GM12878 (cell line): Measurements from ENCODE around the gene KIRREL2. TPM values are rescaled to one million over a fixed set of nuclear protein-coding genes. Genes with fewer than 3 reads are reported as not detected.

Source experiments
- ATAC-seq: fragments of 200-7000 bp; cut with Tn5 transposase; 3 replicates; pipeline ENCODE4 v1.9.1; 2020; ENCODE audit warnings: mild to moderate bottlenecking, moderate library complexity
- BruUV-seq: library from RNA; stranded (reverse); fragments of 400-500 nt; replicated peaks from 2 replicates; lab custom pipeline; 2021; lab: Mats Ljungman, UMichigan
- CTCF ChIA-PET: fragments of 300-600 bp; sonication (Branson Sonifier 250); formaldehyde crosslinking; extraction: SDS; loops from one replicate; lab custom pipeline; 2021; ENCODE audit warnings: inconsistent platforms; lab: Yijun Ruan, JAX
- POLR2A ChIA-PET: fragments of 350-600 bp; formaldehyde crosslinking; extraction: SDS; loops from one replicate; lab custom pipeline; 2021; ENCODE audit warnings: inconsistent platforms; lab: Charles Lee
- RAD21 ChIA-PET: fragments of 300-600 bp; sonication (Branson Sonifier 250); formaldehyde crosslinking; loops from one replicate; lab custom pipeline; 2023; ENCODE audit warnings: antibody characterized with exemption; ENCODE audit not compliant: unreplicated experiment; lab: Charles Lee
- SMC1A ChIA-PET: fragments of 300-600 bp; sonication (Branson Sonifier 250); formaldehyde crosslinking; loops from one replicate; lab custom pipeline; 2023; ENCODE audit not compliant: unreplicated experiment, uncharacterized antibody; lab: Charles Lee
- DNase-seq: peaks from one replicate; pipeline ENCODE4 v3.0.0-alpha.2; 2011; ENCODE audit warnings: low read depth, low spot score
- FAIRE-seq: peaks from 3 replicates; lab custom pipeline; 2011; peaks lifted over from hg19 to GRCh38; lab: Jason Lieb, UNC
- H2AFZ ChIP-seq: 2 replicates; pipeline ENCODE4 v1.6.0; 2011; ENCODE audit warnings: low read depth, low read length, control low read depth; ENCODE audit not compliant: control insufficient read depth
- H3K27ac ChIP-seq: 2 replicates; pipeline ENCODE4 v1.5.1; 2011; ENCODE audit warnings: control low read depth; ENCODE audit not compliant: control insufficient read depth, insufficient read depth
- H3K27me3 ChIP-seq, 2 experiments: replicated peaks in 1 of 2; 2 replicates each; pipeline versions ENCODE4 v1.6.0 to v1.6.1; 2011; ENCODE audit warnings: low read length in 1 of 2; ENCODE audit not compliant: control insufficient read depth in 2 of 2, insufficient read depth in 2 of 2
- H3K36me3 ChIP-seq, 2 experiments: 2 replicates each; pipeline ENCODE4 v1.5.1; 2011; ENCODE audit warnings: low read length in 1 of 2; ENCODE audit not compliant: control insufficient read depth in 2 of 2, insufficient read depth in 2 of 2
- H3K4me1 ChIP-seq: 2 replicates; pipeline ENCODE4 v1.6.1; 2011; ENCODE audit warnings: mild to moderate bottlenecking, low read length, moderate library complexity, mixed read lengths; ENCODE audit not compliant: control insufficient read depth, insufficient read depth
- H3K4me2 ChIP-seq: 2 replicates; pipeline ENCODE4 v1.6.0; 2011; ENCODE audit warnings: control low read depth; ENCODE audit not compliant: control insufficient read depth, insufficient read depth
- H3K4me3 ChIP-seq: fragments of 200-600 bp; sonication (generic); 2 replicates; pipeline ENCODE4 v1.5.1; 2016
- H3K79me2 ChIP-seq: 2 replicates; pipeline ENCODE4 v1.6.0; 2011; ENCODE audit warnings: low read length; ENCODE audit not compliant: control insufficient read depth, insufficient read depth
- H3K9ac ChIP-seq: 2 replicates; pipeline ENCODE4 v1.8.0; 2011; ENCODE audit warnings: low read length, control low read depth, mixed read lengths; ENCODE audit not compliant: control insufficient read depth, insufficient read depth
- H3K9me3 ChIP-seq: replicated peaks from 3 replicates; pipeline ENCODE4 v1.5.1; 2011; ENCODE audit warnings: mild to moderate bottlenecking, low read length; ENCODE audit not compliant: control insufficient read depth, insufficient read depth
- H4K20me1 ChIP-seq: 2 replicates; pipeline ENCODE4 v1.6.0; 2011; ENCODE audit not compliant: control insufficient read depth, insufficient read depth
- CBX3 ChIP-seq: fragments of 200-600 bp; sonication (generic); IDR thresholded peaks from 2 replicates; pipeline ENCODE4 v1.6.1; 2016; ENCODE audit warnings: low read depth, borderline replicate concordance
- CEBPB ChIP-seq, 2 experiments: fragments of 150-350 bp in 1 of 2; IDR thresholded peaks; 2 replicates each; pipeline ENCODE4 v1.6.1; 2012 to 2014; ENCODE audit warnings: low read depth in 2 of 2, low read length in 2 of 2, borderline replicate concordance in 1 of 2, inconsistent platforms in 1 of 2
- CHD2 ChIP-seq: IDR thresholded peaks from 2 replicates; pipeline ENCODE4 v1.6.1; 2011; ENCODE audit warnings: low read depth, low read length, improper control_type of control experiment, borderline replicate concordance
- EGR1 ChIP-seq, 2 experiments: IDR thresholded peaks; 1 replicate in 1 of 2; 2 replicates in 1 of 2; pipeline ENCODE4 v1.6.1; 2011 to 2012; ENCODE audit warnings: low read depth in 2 of 2, low read length in 2 of 2, borderline replicate concordance in 1 of 2, mild to moderate bottlenecking in 1 of 2, moderate library complexity in 1 of 2
- HDGF ChIP-seq: fragments of 450-650 bp; IDR thresholded peaks from 2 replicates; pipeline ENCODE4 v1.6.1; 2016; ENCODE audit warnings: antibody characterized with exemption
- IKZF1 ChIP-seq: fragments of 450-650 bp; conservative IDR thresholded peaks from 2 replicates; pipeline ENCODE4 v1.6.1; 2017; ENCODE audit warnings: antibody characterized with exemption, mild to moderate bottlenecking
- IKZF2 ChIP-seq, 2 experiments: fragments of 450-650 bp; IDR thresholded peaks; 2 replicates each; pipeline ENCODE4 v1.6.1; 2017; ENCODE audit warnings: mild to moderate bottlenecking in 2 of 2, moderate library complexity in 2 of 2
- KAT2A ChIP-seq: conservative IDR thresholded peaks from 2 replicates; pipeline ENCODE4 v1.6.1; 2011; ENCODE audit warnings: low read depth, low read length; ENCODE audit not compliant: control insufficient read depth
- KDM1A ChIP-seq: fragments of 200-600 bp; sonication (generic); IDR thresholded peaks from 2 replicates; pipeline ENCODE4 v1.6.1; 2016; ENCODE audit warnings: borderline replicate concordance
- MEF2A ChIP-seq: IDR thresholded peaks from 2 replicates; pipeline ENCODE4 v1.6.1; 2011; ENCODE audit warnings: low read depth, mild to moderate bottlenecking, low read length, moderate library complexity; ENCODE audit not compliant: insufficient read depth
- MTA3 ChIP-seq: IDR thresholded peaks from 2 replicates; pipeline ENCODE4 v1.6.1; 2012; ENCODE audit warnings: low read length, inconsistent platforms, borderline replicate concordance
- PAX5 ChIP-seq: IDR thresholded peaks from 2 replicates; pipeline ENCODE4 v1.6.1; 2011; ENCODE audit warnings: low read depth, low read length, borderline replicate concordance
- RAD51 ChIP-seq: fragments of 450-650 bp; IDR thresholded peaks from 2 replicates; pipeline ENCODE4 v1.6.1; 2016; ENCODE audit warnings: moderate library complexity, mild to moderate bottlenecking, inconsistent platforms
- SREBF2 ChIP-seq: IDR thresholded peaks from 2 replicates; pipeline ENCODE4 v1.6.1; 2012; ENCODE audit warnings: mild to moderate bottlenecking, low read length
- WGBS: methylation state at CpG from one replicate; pipeline ENCODE4 v1.1.6; 2016; ENCODE audit warnings: low lambda C conversion rate; ENCODE audit not compliant: insufficient replicate concordance, insufficient coverage; ENCODE audit errors: missing lambda C conversion rate; 5-methylcytosine and 5-hydroxymethylcytosine counted together
- in situ Hi-C: fragments of 300-500 bp; cut with MboI; formaldehyde crosslinking; loops from 9 replicates; pipeline ENCODE4 v1.14.3; 2018; ENCODE audit warnings: mixed read lengths
- intact Hi-C: fragments of 100-400 bp; cut with micrococcal nuclease; formaldehyde crosslinking; loops from one replicate; pipeline ENCODE4 v1.14.2; 2022; ENCODE audit not compliant: unreplicated experiment
- polyA plus RNA-seq, 11 experiments: library from polyadenylated mRNA; depleted of rRNA in 4 of 11; unstranded in 6 of 11; stranded (reverse) in 5 of 11; fragments of >200 nt; fragmentation: Nextera tagmentation in 4 of 11; fragmentation: Illumina TruSeq in 1 of 11; extraction: Ambion mirVana in 4 of 11; extraction: Trizol in 1 of 11; gene quantifications; 1 replicate in 1 of 11; 2 replicates in 10 of 11; pipeline versions ENCODE4 v1.2.1 to v1.2.3, GENCODE V29; 2011 to 2016; ENCODE audit warnings: inconsistent platforms in 2 of 11, missing spikeins in 2 of 11, low read depth in 1 of 11
- total RNA-seq, 4 experiments: library from RNA; depleted of rRNA in 3 of 4; stranded (reverse); fragments of >200 nt in 3 of 4; fragmentation: Illumina TruSeq in 1 of 4; extraction: Trizol in 1 of 4; gene quantifications; 2 replicates each; pipeline versions ENCODE4 v1.2.1 to v1.2.3, GENCODE V29; 2013 to 2021
- TF ChIP-seq, protein P1 (sequence below): IDR thresholded peaks from 2 replicates; pipeline ENCODE4 v1.6.1; 2012; ENCODE audit warnings: low read depth, low read length, improper control_type of control experiment
- TF ChIP-seq, protein P2 (sequence below): IDR thresholded peaks from 2 replicates; pipeline ENCODE4 v1.6.1; 2012; ENCODE audit warnings: mild to moderate bottlenecking, low read depth, low read length

Gene KIRREL2
- total and polyA plus RNA-seq, 10 of the 15 experiments (the other 5 are each of a cell fraction or from before 2014, with no cell fraction given) = 0.03 to 0.06 TPM; not detected in 8

DNA sequence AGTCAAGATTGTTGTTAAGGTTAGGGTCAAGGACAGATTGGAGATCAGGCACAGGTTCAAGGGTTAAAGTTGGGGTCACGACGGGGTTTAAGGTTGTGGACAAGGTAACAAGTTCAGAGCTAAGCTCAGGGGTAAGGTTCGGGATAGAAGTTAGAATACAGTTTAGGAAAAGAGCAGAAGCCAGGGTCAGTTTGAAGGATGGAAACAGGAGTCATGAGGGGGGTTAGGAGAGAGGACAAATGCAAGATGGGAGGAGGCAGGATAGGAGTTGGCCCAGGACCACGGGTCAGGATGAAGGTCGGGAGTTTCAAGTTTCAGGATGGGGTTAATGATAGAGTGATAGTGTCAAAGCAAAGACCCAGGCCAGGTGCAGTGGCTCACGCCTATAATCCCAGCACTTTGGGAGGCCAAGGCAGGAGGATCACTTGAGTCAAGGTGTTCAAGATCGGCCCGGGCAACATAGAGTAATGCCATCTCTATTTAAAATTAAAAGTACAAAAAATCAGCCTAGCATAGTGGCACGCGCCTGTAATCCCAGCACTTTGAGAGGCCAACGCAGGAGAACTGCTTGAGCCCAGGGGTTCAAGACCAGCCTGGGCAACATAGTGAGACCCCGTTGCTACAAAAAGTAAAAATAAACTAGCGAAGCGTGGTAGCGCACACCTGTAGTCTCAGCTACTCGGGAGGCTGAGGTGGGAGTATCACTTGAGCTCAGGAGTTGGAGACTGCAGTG is 12.1 kb upstream of the KIRREL2 start:
- no peak for ATAC-seq
- no peak for FAIRE-seq
- no peak for DNase-seq
- H3K9me3 ChIP-seq = no peaks in the 10 kb centered on the region; the same call in 2 of the 3 replicates
- ChIA-PET SMC1A (no interaction called here), CTCF (no interaction called here), RAD21 (no interaction called here), POLR2A (no interaction called here)
- H2AFZ ChIP-seq = no peak overlapping the region
- H3K27me3 ChIP-seq = peaks cover 3 to 5% of the 10 kb centered on the region in 2 experiments; a peak in 3 of 4 replicates
- H3K79me2 ChIP-seq = no peaks in the 10 kb centered on the region
- in situ Hi-C loops (no loop called here), intact Hi-C loops (no loop called here)
- 47% methylated on average over 16 of the region's 16 CpGs for WGBS
- no peak overlapping the region for H3K4me2 ChIP-seq
- H3K4me3 ChIP-seq = no peak overlapping the region
- BruUV-seq = no TSS peak
- H3K4me1 ChIP-seq = no peaks in the 10 kb centered on the region
- H3K9ac ChIP-seq = no peak overlapping the region
- no peak for TF ChIP-seq CHD2
- TF ChIP-seq MTA3 = no peak
- TF ChIP-seq, protein P1, sequence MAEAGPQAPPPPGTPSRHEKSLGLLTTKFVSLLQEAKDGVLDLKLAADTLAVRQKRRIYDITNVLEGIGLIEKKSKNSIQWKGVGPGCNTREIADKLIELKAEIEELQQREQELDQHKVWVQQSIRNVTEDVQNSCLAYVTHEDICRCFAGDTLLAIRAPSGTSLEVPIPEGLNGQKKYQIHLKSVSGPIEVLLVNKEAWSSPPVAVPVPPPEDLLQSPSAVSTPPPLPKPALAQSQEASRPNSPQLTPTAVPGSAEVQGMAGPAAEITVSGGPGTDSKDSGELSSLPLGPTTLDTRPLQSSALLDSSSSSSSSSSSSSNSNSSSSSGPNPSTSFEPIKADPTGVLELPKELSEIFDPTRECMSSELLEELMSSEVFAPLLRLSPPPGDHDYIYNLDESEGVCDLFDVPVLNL = no peak
- no peak for TF ChIP-seq SREBF2
- no peak for TF ChIP-seq KAT2A
- TF ChIP-seq EGR1 (IDR thresholded peaks at IDR 0.05; ENCODE audit: borderline replicate concordance in 1 of 2, low read depth in 2 of 2, low read length in 2 of 2) = no peak
- no peak for TF ChIP-seq IKZF2 (IDR thresholded peaks at IDR 0.05)
- no peak for TF ChIP-seq MEF2A
- TF ChIP-seq RAD51 = no peak
- no peak for TF ChIP-seq PAX5
- TF ChIP-seq IKZF1 = no peak
- no peak for TF ChIP-seq CBX3
- no peak for TF ChIP-seq KDM1A
- no peak for TF ChIP-seq HDGF
- TF ChIP-seq, protein P2, sequence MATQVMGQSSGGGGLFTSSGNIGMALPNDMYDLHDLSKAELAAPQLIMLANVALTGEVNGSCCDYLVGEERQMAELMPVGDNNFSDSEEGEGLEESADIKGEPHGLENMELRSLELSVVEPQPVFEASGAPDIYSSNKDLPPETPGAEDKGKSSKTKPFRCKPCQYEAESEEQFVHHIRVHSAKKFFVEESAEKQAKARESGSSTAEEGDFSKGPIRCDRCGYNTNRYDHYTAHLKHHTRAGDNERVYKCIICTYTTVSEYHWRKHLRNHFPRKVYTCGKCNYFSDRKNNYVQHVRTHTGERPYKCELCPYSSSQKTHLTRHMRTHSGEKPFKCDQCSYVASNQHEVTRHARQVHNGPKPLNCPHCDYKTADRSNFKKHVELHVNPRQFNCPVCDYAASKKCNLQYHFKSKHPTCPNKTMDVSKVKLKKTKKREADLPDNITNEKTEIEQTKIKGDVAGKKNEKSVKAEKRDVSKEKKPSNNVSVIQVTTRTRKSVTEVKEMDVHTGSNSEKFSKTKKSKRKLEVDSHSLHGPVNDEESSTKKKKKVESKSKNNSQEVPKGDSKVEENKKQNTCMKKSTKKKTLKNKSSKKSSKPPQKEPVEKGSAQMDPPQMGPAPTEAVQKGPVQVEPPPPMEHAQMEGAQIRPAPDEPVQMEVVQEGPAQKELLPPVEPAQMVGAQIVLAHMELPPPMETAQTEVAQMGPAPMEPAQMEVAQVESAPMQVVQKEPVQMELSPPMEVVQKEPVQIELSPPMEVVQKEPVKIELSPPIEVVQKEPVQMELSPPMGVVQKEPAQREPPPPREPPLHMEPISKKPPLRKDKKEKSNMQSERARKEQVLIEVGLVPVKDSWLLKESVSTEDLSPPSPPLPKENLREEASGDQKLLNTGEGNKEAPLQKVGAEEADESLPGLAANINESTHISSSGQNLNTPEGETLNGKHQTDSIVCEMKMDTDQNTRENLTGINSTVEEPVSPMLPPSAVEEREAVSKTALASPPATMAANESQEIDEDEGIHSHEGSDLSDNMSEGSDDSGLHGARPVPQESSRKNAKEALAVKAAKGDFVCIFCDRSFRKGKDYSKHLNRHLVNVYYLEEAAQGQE = no peak
- no peak for TF ChIP-seq CEBPB (IDR thresholded peaks at IDR 0.05; ENCODE audit: borderline replicate concordance in 1 of 2, low read depth in 2 of 2, low read length in 2 of 2)
- H4K20me1 ChIP-seq = no peaks in the 10 kb centered on the region
- no peak overlapping the region for H3K27ac ChIP-seq
- no peaks in the 10 kb centered on the region for H3K36me3 ChIP-seq
